ENCODE data around the gene COL13A1.
A peak's percentile ranks its signal among the peaks of the same experiment; 100 is the strongest.

The COL13A1 gene

GRCh38 chr10:69826789-69827554, 25.3 kb downstream of the COL13A1 start:
- TF ChIP-seq, protein P1, sequence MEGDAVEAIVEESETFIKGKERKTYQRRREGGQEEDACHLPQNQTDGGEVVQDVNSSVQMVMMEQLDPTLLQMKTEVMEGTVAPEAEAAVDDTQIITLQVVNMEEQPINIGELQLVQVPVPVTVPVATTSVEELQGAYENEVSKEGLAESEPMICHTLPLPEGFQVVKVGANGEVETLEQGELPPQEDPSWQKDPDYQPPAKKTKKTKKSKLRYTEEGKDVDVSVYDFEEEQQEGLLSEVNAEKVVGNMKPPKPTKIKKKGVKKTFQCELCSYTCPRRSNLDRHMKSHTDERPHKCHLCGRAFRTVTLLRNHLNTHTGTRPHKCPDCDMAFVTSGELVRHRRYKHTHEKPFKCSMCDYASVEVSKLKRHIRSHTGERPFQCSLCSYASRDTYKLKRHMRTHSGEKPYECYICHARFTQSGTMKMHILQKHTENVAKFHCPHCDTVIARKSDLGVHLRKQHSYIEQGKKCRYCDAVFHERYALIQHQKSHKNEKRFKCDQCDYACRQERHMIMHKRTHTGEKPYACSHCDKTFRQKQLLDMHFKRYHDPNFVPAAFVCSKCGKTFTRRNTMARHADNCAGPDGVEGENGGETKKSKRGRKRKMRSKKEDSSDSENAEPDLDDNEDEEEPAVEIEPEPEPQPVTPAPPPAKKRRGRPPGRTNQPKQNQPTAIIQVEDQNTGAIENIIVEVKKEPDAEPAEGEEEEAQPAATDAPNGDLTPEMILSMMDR (IDR thresholded peaks at IDR 0.05; ENCODE audit: low read depth, low read length, missing control alignments): peak; percentile 3
- no peak for DNase-seq (ENCODE audit: low read depth)
- no peak overlapping the region for H3K4me3 ChIP-seq (ENCODE audit: low read depth, low read length)

DNA sequence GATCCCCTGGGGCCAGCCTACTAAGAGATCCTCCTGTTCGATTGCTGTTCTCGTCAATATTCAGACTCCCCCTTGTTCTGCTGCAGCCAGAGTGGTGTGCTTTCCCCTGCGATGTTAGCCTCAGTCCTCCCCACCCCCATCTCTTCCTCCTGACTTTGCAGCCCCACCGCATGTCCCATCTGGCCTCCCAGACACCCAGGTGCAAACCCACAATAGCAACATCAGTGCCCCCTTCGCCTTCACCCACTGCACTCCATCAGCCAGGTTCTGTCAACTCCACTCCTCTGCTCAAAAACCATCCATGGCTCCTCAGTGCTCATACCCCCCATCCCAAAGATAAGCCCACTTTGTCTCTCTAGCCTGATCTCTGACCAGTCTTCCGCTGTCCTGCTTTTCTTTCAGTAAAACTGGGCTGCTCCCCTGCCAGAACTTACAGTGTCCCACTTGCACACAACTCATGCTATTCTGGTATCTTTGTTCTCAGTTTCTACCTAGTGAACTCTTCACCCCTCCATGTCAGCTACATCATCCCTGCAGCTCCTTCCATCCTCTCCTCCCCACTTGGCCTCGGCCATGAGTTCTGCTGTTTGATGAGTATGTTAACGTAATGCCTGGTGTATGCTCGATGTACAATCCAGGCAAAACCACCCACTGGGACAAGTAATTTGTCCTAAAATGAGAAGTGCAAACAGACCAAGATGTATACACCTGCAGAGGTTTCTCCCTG, 26.6 kb downstream of the COL13A1 start:
- TF ChIP-seq, protein P1 (IDR thresholded peaks at IDR 0.05; ENCODE audit: low read depth, low read length, missing control alignments): no peak
- no peak overlapping the region for H3K4me3 ChIP-seq (ENCODE audit: low read depth, low read length)
- DNase-seq (ENCODE audit: low read depth): no peak

DNA sequence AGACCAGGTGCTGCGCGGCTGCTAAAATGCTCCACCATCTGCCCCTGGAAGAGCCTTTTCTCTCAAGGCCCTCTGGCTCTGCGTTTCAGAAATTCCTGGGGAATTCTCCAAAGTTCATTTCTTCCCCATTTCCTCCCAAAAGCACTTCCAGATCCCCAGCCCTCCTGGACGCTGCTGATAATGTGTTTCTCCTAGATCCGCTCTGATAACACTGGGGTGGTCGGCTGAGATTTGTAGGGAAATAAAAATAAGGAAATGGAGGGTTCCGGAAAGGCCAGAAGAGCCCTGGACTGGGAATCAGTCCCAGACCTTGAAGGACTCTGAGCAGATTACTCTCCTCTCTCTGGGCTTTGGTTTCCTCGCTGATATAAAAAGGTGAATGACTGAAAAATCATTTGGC, 28.1 kb downstream of the COL13A1 start:
- TF ChIP-seq, protein P1 (IDR thresholded peaks at IDR 0.05; ENCODE audit: low read depth, low read length, missing control alignments): no peak
- no peak overlapping the region for H3K4me3 ChIP-seq (ENCODE audit: low read depth, low read length)
- DNase-seq (ENCODE audit: low read depth): no peak

- no peak for DNase-seq (ENCODE audit: low read depth)
- H3K4me3 ChIP-seq (ENCODE audit: low read depth, low read length): no peak overlapping the region
- TF ChIP-seq, protein P1 (IDR thresholded peaks at IDR 0.05; ENCODE audit: low read depth, low read length, missing control alignments): no peak
These were observed 29.6 kb downstream of the COL13A1 start for GRCh38 chr10:69831231-69831855.

DNA sequence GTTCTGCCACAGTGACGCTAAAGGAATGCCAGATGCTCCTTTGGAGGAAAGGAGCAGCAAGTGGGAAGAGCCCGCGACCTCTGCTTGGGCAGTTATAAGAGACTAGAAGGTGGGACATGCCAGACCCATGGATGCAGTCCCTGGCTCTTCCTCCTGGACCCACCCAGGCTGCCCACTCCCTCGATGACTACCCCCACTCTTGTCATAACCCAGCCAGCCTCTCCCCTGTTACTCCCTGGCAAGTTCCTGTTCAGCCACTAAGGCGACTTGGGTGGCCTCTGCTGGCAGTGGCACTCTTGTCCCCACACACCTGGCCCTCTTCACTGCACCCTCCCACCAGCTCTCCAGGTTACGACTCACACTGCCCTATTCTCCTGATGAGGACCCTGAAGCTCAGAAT, 33.5 kb downstream of the COL13A1 start:
- no peak overlapping the region for H3K4me3 ChIP-seq (ENCODE audit: low read depth, low read length)
- TF ChIP-seq, protein P1 (IDR thresholded peaks at IDR 0.05; ENCODE audit: low read depth, low read length, missing control alignments): no peak
- no peak for DNase-seq (ENCODE audit: low read depth)

DNA sequence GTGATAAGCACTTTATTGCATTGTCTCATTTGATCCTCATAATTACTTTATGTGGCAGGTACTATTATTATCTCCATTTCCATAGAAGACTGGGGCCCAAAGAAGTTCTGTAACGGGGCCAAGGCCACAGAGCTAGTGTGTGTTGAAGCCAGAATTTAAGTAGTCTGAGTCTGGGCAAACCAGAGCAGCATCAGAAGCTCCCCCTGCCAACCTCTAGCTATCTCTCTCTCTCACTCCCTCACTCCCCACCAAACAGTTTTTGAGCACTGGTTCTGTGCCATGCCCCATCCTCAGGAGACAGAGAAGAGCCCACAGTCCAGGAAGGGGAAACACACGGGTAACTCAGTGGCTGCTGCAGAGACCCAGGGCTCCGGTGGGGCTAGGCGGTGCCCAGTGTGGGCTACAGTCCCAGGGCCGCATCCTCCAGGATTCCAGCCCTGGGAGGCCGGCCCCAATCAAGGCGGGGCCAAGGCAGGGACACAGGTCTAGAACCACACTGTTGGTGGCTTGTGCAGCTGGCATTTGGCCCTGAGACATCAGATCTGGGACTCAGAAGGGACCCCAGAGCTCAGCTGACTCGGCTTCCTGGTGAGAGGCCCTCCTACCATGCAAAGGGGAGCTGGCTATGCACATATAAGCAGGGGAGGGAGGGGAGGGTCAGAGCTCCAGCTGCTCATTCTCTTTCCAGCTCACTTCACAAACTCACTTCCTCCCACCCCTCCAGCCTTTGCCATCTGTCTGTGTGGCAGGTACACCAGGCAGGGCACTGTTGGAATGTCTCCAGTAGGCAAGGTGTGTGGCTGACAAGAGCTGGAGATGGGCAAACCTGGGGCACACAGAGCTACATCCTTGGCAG, 34.4 kb downstream of the COL13A1 start:
- DNase-seq (ENCODE audit: low read depth): no peak
- H3K4me3 ChIP-seq (ENCODE audit: low read depth, low read length): no peak overlapping the region
- TF ChIP-seq, protein P1 (IDR thresholded peaks at IDR 0.05; ENCODE audit: low read depth, low read length, missing control alignments): no peak

Measured in GM12864 (cell line).